GM18517 (cell line): ENCODE measurements around the gene GJD3.

ENCODE experiments used
- ATAC-seq: cut with Tn5 transposase; IDR thresholded peaks from one replicate; pipeline ENCODE4 v1.9.1; 2021; ENCODE audit warnings: mild to moderate bottlenecking, moderate library complexity; ENCODE audit not compliant: unreplicated experiment

GJD3 gene

GRCh38 chr17:40313668-40314583, 50.6 kb downstream of the GJD3 start:
- ATAC-seq = no peak
